GM12891 (cell line): ENCODE results near the gene VAV2.

ENCODE experiments used
- PAX5 ChIP-seq: IDR thresholded peaks from 2 replicates; pipeline ENCODE4 v1.6.1; 2011; ENCODE audit warnings: low read length, moderate library complexity, mild to moderate bottlenecking; ENCODE audit not compliant: insufficient read depth, severe bottlenecking
- POLR2A ChIP-seq: IDR thresholded peaks from 2 replicates; pipeline ENCODE4 v1.6.1; 2011; ENCODE audit warnings: low read depth, low read length, control low read depth
- POLR2AphosphoS5 ChIP-seq: IDR thresholded peaks from 2 replicates; pipeline ENCODE4 v1.6.1; 2011; ENCODE audit warnings: low read depth, low read length, control low read depth
- POU2F2 ChIP-seq: IDR thresholded peaks from 2 replicates; pipeline ENCODE4 v1.6.1; 2011; ENCODE audit warnings: low read depth, mild to moderate bottlenecking, control low read depth, low read length, moderate library complexity
- SPI1 ChIP-seq: IDR thresholded peaks from 2 replicates; pipeline ENCODE4 v1.6.1; 2011; ENCODE audit warnings: low read depth, low read length, control low read depth
- TAF1 ChIP-seq: IDR thresholded peaks from 2 replicates; pipeline ENCODE4 v1.6.1; 2011; ENCODE audit warnings: low read depth, low read length, control low read depth

DNA sequence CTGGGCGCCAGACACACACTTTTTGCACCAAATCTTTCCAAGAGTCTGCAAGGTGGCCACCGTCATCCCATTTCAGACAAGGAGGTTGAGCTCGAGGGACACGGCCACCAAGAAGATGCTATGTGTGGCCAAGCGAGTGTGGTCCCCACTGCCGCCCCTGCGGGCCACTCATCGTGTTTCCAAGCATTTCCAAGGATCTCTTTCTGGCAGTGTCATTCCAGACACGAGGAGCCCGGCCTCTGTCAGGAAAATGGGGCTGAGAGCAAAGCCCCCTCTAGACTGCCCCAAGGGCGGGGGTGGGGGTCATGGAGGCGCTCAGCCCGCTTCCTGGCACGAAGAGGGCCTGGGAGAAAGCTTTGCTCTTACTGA lies 10.6 kb downstream of the VAV2 start:
- no peak for TF ChIP-seq SPI1
- no peak for TF ChIP-seq POLR2A
- no peak for TF ChIP-seq POLR2AphosphoS5
- no peak for TF ChIP-seq TAF1
- no peak for TF ChIP-seq PAX5
- TF ChIP-seq POU2F2 = no peak
